Fibroblast of pulmonary artery (primary cell): Measurements from ENCODE around the gene RPUSD1.
"Not testable (repeated sequence)": the region's sequence is repeated elsewhere in the genome, so short reads cannot be mapped to it uniquely, and the experiment has no call there.

ENCODE experiments used
- DNase-seq: peaks from one replicate; pipeline ENCODE4 v3.0.0-alpha.2; 2010; ENCODE audit warnings: low read depth
- H3K4me3 ChIP-seq: replicated peaks from 2 replicates; pipeline ENCODE4 v1.5.1; 2011; ENCODE audit warnings: low read depth, mild to moderate bottlenecking, control low read depth, low read length, moderate library complexity
- TF ChIP-seq, protein P1 (sequence below): IDR thresholded peaks from 2 replicates; pipeline ENCODE4 v1.5.1; 2011; ENCODE audit warnings: mild to moderate bottlenecking, control low read depth, low read length, inconsistent platforms; ENCODE audit errors: missing control alignments

Gene RPUSD1

DNA sequence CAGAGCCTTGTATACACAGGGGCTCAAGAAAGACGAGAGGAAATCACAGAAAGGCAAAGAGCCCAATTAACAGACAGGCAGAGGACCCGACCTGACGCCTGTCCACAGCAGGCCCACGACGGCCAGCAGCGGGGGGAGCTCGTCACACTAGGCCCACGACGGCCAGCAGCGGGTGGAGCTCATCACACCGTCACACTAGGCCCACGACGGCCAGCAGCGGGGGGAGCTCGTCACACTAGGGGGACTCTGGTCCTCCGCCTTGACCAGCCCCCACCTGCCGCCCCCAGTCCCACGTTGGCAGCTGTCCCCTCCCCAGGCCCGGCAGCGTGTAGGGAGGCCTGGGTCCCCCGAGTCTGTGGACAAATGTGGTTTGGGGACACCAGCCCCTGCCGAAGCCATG is 36.0 kb upstream of the RPUSD1 start:
- TF ChIP-seq, protein P1, sequence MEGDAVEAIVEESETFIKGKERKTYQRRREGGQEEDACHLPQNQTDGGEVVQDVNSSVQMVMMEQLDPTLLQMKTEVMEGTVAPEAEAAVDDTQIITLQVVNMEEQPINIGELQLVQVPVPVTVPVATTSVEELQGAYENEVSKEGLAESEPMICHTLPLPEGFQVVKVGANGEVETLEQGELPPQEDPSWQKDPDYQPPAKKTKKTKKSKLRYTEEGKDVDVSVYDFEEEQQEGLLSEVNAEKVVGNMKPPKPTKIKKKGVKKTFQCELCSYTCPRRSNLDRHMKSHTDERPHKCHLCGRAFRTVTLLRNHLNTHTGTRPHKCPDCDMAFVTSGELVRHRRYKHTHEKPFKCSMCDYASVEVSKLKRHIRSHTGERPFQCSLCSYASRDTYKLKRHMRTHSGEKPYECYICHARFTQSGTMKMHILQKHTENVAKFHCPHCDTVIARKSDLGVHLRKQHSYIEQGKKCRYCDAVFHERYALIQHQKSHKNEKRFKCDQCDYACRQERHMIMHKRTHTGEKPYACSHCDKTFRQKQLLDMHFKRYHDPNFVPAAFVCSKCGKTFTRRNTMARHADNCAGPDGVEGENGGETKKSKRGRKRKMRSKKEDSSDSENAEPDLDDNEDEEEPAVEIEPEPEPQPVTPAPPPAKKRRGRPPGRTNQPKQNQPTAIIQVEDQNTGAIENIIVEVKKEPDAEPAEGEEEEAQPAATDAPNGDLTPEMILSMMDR, result no peak
- DNase-seq, result no peak
- no peak overlapping the region for H3K4me3 ChIP-seq

DNA sequence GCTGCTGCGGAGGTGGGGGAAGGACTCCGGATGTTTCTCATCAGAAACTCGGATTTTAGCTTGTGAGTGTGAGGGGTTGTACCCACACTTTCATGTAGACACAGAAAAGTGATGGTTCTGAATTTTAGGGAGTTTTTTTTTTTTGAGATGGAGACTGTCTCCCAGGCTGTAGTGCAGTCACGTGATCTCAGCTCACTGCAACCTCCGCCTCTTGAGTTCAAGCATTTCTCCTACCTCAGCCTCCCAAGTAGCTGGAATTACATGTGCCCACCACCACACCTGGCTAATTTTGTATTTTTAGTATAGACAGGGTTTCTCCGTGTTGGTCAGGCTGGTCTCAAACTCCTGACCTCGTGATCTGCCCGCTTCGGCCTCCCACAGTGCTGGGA is 34.7 kb upstream of the RPUSD1 start:
- TF ChIP-seq, protein P1, result no peak
- no peak overlapping the region for H3K4me3 ChIP-seq
- DNase-seq, result no peak

DNA sequence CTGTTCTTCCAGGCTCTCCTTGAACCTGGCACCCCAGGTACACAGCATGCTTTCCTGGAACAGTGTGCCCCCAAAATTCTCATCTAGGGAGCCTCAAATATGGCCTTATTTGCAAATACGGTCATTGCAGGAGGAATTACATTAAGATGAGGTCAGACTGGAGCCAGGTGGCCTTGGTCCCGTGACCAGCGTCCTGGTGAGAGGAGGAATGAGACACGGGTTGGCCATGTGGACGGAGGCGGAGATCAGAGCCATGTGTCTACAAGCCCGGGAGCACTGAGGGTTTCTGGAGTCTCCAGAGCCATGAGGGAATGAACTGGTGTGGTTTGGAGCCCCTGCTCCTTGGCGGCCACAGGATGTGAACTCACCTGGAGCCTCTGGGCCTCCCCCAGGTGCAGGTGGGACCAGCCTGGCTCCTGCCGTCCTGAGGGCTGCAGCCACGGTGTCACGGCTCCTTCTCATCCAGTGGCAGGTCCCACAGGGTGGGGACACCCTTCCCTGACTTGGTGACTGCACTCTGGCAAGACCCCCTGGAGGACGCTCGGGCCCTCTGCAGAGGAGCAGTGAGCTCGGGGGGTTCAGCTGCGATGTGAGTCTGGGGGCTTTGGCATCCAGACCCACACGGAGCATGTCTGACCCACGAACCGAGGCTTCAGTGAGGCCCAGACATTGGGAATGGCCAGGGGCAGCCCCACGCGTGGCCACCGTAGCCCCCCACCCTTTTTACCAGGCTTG is 34.2 kb upstream of the RPUSD1 start:
- DNase-seq, result no peak
- H3K4me3 ChIP-seq, result no peak overlapping the region
- TF ChIP-seq, protein P1, result no peak

DNA sequence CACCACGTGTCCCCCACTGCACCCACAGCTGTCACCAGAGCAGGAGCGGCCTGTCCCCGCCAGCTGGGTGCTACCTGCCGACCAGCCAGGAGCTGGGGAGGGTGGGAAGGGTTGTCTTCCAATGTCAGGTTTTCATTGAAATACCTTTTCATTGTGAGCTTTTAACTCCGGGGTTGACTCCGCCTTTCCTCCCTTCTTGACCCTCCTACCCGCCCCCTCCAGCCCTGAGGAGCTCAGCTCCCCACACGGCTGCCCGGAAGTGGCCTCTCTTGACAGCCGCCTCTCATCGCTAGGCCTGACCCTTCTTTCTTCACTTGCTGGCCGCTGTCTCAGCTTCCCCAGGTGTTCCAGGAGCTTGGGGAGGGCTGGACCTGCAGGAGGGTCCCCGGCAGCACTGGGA is 33.6 kb upstream of the RPUSD1 start:
- no peak for DNase-seq
- H3K4me3 ChIP-seq, result no peak overlapping the region
- TF ChIP-seq, protein P1, result no peak

DNA sequence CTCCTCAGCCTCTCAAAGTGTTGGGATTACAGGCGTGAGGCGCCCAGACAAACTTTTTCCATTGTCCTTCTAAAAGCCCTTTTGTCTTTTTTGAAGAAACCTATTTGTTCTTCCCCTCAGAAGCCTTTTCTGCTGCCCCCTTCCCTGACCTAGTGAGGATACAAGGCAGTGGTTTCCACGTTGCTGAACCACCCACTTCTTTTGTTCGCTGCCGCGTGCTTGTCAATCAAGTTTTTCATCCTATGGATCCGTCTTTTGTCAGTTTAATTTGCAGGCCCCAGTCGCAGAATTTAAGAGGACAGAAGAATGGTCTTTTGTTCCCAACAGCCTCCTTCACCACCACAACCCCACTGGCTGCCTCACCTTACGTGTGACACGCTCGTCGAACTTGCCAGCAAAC is 32.6 kb upstream of the RPUSD1 start:
- no peak overlapping the region for H3K4me3 ChIP-seq
- TF ChIP-seq, protein P1, result no peak
- no peak for DNase-seq

DNA sequence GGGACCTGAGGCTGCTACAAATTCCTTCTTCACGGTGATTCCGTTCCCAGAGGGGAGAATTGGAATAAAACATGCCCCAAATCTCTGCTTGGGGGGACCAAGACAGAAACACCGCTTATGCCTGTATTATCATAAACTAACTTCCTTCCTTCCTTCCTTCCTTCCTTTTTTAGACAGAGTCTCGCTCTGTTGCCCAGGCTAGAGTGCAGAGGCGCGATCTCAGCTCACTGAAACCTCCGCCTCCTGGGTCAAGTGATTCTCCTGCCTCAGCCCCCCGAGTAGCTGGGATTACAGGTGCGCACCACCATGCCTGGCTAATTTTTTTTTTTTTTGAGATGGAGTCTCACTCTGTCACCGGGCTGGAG is 31.8 kb upstream of the RPUSD1 start:
- DNase-seq, H3K4me3 ChIP-seq: not testable (repeated sequence)

DNA sequence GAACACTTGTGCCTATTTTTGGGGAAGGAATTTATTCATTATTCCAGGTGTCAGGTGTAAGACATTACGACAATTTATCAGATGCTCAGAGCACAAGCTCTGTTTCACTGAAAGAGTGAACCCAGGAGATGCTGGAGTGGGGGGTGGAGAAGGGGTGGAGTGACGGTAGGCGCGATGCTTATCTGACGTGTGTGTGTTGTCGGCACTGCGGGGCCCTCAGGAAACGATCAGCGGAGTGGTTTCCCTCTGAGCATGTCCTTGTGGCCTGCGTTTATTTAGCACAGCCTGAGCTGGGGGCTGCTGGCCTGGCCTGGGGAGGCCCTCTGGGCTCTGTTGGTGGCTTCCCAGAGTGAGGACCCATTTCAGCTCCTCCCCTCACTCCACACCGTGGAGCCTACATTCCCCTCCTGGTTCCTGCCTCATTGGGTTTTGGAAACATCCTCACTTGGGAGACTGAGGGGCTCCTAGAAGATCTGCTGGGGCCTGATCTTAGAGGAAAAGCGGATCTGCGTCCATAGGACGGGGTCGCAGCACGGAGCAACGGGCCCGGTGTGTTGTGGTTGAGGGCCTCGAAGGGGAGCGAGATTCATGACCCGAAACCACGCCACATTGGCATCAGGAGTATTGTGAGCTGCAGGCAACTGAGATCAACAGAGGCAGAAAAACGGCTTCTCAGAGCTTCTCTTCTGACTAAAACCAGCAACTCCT is 31.3 kb upstream of the RPUSD1 start:
- TF ChIP-seq, protein P1, result no peak
- no peak for DNase-seq
- no peak overlapping the region for H3K4me3 ChIP-seq
